Daoy (cell line): ENCODE measurements around the gene ZNF319. TPM values are rescaled to one million over a fixed set of nuclear protein-coding genes. Genes with fewer than 3 reads are reported as not detected.
A peak's percentile ranks its signal among the peaks of the same experiment; 100 is the strongest.
"Not testable (repeated sequence)": the region's sequence is repeated elsewhere in the genome, so short reads cannot be mapped to it uniquely, and the experiment has no call there.

Experiments used
- DNase-seq: peaks from one replicate; pipeline ENCODE4 v3.0.0-alpha.2; 2015; ENCODE audit warnings: low read depth
- total RNA-seq: library from RNA; depleted of rRNA; stranded (reverse); fragments of >200 nt; shearing (Covaris generic); gene quantifications from 2 replicates; pipeline ENCODE4 v1.2.3, GENCODE V29; 2014

ZNF319 gene
- total RNA-seq, 1 experiment from 2014 or later = 1.1 TPM

DNA sequence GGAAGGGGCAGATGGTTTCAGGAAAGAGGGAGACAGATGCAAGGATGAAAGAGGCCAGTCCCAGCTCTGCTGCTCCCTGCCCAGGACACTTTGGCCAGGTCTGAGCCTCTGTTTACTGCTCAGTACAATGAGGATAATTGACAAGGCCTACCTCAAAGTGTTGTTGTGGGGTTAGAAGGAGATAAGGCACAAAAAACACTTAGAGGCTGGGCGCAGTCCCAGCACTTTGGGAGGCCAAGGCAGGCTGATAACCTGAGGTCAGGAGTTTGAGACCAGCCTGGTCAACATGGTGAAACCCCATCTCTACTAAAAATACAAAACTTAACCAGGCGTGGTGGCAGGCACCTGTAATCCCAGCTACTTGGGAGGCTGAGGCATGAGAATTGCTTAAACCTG is 22.4 kb downstream of the ZNF319 start:
- DNase-seq = not testable (repeated sequence)

DNA sequence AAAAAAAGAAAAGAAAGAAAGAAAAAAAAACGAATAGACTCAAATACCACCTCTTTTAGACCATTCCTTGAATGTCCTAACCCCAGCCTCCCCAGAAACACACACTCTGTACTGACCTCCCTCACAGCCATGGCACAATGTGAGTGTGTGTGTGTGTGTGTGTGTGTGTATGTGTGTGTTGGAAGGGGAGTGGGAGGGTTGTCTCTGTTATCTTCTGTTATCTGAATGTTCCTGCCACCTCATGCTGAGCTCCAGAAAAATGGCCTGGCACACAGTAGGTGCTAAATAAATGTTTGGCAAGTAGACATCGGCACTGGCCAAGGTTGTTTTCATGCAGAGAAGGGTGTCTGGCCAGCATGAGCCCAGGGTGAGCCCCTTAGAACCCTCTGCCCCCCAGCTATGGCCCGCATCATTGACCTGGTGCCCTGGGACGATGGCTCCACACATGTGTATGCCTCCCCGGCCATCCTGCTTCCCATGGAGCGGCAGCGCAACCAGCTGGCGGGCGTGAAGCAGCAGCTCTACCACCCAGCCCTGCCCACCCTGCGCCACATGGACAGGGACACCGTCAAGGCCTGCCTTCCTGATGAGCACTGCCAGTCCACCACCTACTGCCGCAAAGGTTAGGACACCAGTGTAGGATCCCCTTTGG is 22.9 kb downstream of the ZNF319 start:
- peak; percentile 27 for DNase-seq

DNA sequence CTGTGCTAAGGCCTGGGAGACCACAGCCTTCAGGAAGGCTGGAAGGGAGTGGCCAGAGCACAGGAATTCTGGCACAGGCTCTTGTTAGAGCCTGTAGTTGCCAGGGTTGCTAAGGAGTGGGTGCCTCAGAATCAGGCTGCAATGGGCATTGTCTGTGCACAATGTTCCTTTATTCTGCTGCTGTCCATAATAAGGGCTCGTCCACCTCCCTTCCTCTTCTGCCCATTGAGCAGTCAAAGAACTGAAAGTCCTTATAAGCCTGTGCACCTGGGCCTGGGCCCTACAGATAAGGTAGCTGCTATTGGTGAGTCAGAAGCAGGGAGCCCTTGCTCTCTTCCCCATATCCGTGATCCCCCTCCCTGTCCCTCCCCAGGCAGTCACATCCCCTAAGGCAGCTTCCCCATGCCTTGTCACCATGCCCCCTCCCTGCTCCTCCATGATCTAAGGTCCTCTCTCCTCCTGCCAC is 24.1 kb downstream of the ZNF319 start:
- DNase-seq = no peak

- DNase-seq = no peak
Observed at GRCh38 chr16:57972306-57972705, 28.2 kb downstream of the ZNF319 start.

- no peak for DNase-seq
Observed at GRCh38 chr16:57971848-57972247, 28.6 kb downstream of the ZNF319 start.

- DNase-seq = no peak
Observed at GRCh38 chr16:57970970-57971369, 29.5 kb downstream of the ZNF319 start, which contains the start of gene CNGB1. Gene CNGB1 (minus strand): TSS chr16:57971128. CDS start chr16:57967286, 3,842 bp downstream.

GRCh38 chr16:57970319-57970718 is 30.2 kb downstream of the ZNF319 start:
- DNase-seq = no peak

- DNase-seq = no peak
Observed at GRCh38 chr16:57969451-57970123, 30.9 kb downstream of the ZNF319 start.

GRCh38 chr16:57967916-57968315 is 32.6 kb downstream of the ZNF319 start:
- no peak for DNase-seq

DNA sequence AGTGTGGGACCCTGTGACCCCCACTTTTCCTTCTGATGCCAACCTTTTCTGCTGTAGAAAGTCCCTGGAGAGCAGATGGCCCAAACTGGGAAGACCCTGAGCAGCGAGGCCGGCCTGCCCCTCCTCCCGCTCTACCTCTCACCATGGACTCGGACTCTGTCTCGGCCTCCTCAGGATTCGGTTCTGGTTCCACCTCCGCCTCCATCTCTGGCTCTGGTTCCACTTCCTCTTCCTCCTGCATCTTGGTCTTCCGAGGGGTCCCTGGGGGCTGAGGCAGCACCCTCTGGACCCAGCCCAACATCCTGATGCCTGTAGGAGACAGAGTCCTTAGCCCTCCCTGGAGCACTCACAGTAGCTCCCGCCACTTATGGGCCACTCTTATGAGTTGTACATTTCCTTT is 33.5 kb downstream of the ZNF319 start:
- DNase-seq = no peak

- DNase-seq = no peak
Observed at GRCh38 chr16:57966204-57966771, 34.2 kb downstream of the ZNF319 start.

DNA sequence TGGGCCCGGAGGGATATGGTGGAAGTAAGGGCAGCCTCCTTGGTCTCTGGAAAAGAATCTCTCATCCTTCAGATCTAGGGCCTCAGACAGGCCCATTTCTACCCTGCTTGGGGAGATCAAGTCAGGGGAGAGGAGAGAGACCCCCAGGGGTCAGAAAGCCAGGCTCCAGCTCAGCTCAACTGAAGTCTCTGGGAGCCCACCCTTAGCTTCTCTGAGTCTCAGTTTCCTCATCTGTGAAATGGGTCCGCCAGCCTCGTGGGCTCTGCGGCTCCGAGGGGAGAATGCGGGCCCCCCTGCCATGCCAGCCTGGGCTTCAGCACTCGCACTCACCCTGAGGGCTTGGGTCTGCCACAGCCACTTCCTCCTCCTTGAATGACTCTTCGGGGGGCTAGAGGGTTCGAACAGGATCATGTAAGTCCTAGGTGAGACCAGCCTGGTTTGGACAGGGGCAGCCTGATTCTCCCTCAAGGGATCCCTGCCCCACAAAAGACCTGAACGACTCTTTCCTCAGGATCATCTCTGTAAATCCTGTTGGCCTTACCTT is 36.2 kb downstream of the ZNF319 start:
- DNase-seq = no peak

- DNase-seq = no peak
Observed at GRCh38 chr16:57962756-57963155, 37.7 kb downstream of the ZNF319 start.

DNA sequence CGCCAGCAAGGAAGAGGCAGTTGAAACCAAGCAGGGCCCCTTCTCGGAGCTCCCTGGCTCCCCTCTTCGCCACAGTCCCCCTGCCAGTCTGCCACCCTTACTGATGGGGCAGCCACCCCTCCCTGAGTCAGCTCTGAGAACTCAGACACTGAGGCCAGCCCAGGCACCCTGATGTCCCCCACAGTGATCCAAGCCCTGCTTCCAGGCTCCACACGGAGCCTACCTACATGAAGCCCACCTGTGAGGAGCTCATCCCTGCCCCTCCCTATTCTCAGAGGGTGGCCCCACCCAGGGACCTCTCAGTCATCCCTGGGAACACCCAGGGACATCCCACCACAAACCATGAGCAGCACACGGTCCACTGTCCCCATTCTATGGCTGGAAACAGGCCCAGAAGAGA is 38.4 kb downstream of the ZNF319 start:
- DNase-seq = no peak

DNA sequence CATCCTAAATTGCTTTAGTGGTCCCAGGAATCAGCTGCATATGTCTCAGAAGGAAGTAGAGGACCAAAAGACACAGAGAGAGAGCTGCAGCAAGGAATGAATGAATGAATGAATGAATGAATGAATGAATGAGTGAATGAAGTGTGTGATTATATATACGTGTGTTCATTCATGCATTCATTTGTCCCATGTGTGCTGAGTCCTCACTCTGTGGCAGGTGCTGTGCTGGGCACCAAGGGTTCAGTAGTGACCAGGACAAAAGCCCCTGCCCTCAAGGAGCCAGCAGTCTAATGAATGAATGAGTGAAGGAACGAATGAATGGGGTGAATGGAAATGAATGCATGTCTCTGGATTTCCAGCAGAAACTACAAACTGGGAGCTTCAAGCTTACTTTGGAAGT is 38.9 kb downstream of the ZNF319 start:
- no peak for DNase-seq

GRCh38 chr16:57960826-57961472 is 39.5 kb downstream of the ZNF319 start:
- no peak for DNase-seq

- DNase-seq = no peak
Observed at GRCh38 chr16:57960310-57960709, 40.2 kb downstream of the ZNF319 start.

- DNase-seq = no peak
Observed at GRCh38 chr16:57959804-57960203, 40.7 kb downstream of the ZNF319 start.

DNA sequence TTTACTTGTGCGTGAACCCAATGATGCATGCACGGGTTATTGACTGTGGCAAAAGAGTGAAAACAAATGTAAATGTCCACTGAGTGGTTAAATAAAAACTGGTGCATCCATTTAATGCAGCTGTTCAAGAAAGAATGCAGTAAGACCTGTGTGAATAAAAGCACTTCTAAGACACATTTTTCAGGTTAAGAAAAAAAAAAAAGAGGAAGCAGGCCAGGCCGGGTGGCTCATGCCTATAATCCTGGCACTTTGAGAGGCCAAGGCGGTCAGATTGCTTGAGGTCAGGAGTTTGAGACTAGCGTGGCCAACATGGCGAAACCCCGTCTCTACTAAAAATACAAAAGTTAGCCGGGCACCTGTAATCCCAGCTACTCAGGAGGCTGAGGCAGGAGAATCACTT is 41.4 kb downstream of the ZNF319 start:
- no peak for DNase-seq

DNA sequence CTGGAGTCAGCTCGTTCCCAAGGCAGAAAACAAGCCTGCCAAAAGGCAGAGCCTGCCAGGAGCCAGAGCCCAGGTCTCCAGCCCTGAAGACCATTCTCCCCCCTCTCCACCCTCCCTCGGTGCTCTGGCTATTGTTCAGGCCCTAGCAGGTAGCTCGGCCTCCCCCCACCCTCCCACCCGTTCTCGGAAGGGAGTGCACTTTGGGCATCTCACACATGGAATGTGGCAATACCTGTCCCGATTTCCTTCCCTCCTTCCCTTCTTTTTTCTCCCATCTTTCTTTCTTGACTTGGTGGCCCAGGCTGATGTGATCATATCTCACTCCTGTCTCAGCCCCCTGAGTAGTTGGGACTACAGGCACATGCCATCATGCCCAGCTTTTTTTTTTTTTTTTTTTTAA is 41.9 kb downstream of the ZNF319 start:
- DNase-seq = no peak

DNA sequence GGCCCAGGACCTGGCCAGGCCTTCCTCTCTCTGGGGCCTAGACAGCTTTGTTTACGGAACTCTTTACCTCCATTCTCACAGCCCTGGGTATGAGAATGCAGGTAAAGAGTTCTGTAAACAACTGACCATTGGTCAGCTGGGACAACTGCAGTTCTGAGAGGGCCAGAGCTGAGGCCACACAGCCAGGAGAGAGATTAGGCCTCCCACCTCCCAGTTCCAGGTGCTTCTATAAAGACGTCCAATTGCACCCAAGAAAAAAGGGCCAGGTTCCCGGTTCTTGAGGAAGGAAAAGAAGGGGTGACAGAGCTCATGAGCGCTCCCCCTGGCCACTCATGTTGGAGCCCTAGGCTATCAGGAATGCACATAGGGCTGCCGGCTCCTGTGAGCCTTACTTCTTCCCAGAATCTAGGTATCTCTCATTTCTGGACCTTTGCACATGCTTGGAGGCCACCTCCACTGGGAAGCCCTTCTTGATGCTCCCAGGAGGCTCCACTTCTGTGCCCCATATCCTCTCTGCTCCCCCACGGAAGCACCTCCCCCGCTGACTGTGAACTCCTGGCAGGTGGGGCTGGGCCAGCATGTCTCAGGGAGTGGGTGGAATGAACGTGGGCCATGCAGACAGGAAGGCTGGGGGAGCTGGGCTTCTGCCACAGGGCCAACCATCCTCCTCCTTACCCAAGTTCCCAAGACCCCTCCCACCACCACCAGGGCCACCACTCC is 42.6 kb downstream of the ZNF319 start:
- no peak for DNase-seq
